ENCODE measurements around the gene ESRP2.

Gene ESRP2

GRCh38 chr16:68237243-68238028 lies 1.5 kb upstream of the ESRP2 start:
- H3K36me3 Mint-ChIP-seq, result no peaks in the 10 kb centered on the region
- H3K4me3 Mint-ChIP-seq, result peak overlapping the region; percentile 83
- H3K27me3 Mint-ChIP-seq, result no peaks in the 10 kb centered on the region
- no peaks in the 10 kb centered on the region for H3K9me3 Mint-ChIP-seq
- peaks cover 20% of the 10 kb centered on the region for H3K4me1 Mint-ChIP-seq
- DNase-seq (ENCODE audit: low spot score in 2 of 2), result peak; percentile 75 to 81
- peak; percentile 70 for ATAC-seq (ENCODE audit: low read depth)
- H3K27ac Mint-ChIP-seq, result peak overlapping the region; percentile 55

GRCh38 chr16:68236826-68237242 lies 907 bp upstream of the ESRP2 start:
- DNase-seq (ENCODE audit: low spot score in 2 of 2) (peak in 1 of 2 donors; percentile 25), ATAC-seq (ENCODE audit: low read depth) (peak; percentile 22)
- Mint-ChIP-seq H3K27me3 (no peaks in the 10 kb centered on the region), H3K36me3 (no peaks in the 10 kb centered on the region), H3K4me3 (peak overlapping the region; percentile 83), H3K27ac (peak overlapping the region; percentile 55), H3K4me1 (peaks cover 20% of the 10 kb centered on the region), H3K9me3 (no peaks in the 10 kb centered on the region)

DNA sequence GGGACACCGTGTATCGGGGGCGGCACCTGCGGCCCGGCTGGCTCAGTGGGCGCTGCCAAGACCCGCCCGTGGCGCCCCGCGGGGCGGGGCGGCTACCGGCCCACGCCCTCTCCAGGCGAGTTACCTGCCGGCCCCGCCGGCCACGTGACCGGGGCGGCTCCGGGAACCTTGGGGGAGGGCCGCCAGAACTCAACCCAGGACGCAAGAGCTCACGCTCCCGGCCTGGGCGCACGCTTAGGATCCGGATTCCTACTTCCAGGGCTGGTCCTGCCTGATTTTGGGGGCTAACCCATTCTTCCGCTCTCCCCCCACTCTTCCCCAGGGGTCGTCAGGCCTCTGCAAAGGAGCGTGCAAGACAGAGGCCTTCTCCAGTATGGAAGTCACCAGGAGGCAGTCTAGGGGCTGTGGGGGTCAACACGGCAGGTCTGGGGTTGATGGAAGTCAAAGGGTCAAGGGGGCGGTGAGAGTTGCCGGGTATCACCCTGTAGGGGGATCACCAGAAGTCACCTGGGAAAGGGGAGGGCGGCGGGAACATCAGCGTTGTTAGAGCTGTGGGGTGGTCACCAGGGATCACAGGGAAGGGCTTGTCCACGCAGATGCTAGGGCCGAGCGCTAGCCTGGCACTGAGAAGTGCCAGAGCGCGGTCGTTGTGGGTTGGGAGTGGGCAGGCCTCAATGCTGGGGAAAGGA lies 354 bp upstream of the ESRP2 start:
- peak overlapping the region; percentile 83 for H3K4me3 Mint-ChIP-seq
- peak; percentile 39 to 53 for DNase-seq (ENCODE audit: low spot score in 2 of 2)
- no peaks in the 10 kb centered on the region for H3K27me3 Mint-ChIP-seq
- H3K36me3 Mint-ChIP-seq, result no peaks in the 10 kb centered on the region
- H3K27ac Mint-ChIP-seq, result peak overlapping the region; percentile 36
- H3K9me3 Mint-ChIP-seq, result no peaks in the 10 kb centered on the region
- H3K4me1 Mint-ChIP-seq, result peaks cover 20% of the 10 kb centered on the region
- ATAC-seq (ENCODE audit: low read depth), result peak; percentile 48

DNA sequence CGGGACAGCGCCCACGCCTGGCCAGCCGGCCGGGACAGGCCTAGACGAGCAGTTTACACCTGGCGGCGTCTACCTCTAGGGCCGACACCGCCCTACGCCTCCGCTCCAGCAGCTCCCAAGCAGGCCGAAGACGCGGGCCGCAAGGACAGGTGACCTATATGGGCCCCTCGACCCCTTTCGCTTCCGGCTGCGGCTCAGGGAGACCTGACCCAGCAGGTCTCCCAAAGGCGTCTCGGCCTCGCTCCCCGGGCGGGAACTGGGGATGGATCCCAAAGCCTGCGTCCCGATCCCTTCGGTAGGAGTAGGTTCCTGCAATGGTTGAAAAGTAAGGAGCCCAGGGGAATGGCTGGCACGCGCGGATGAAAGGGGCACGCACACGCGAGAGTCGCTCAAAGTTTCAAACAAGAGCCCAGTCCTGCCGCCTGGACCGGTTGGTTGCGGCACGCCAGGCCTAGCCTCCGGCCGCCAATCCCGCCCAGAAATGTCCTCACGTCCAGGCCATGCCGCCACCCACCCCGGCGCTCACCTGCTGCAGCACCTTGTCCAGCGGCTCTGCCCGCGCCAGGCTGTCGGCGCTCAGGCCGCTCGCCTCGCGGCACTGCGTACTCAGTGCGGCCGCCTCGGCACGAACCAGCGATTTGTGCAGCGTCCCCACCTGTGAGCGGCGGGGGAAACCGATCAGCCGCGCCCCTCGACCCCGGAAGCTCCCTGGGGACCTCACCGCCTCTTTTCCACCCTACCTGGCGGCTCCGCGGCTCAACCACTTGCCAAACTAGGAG lies 630 bp downstream of the ESRP2 start:
- ATAC-seq (ENCODE audit: low read depth) (no peak), DNase-seq (ENCODE audit: low spot score in 2 of 2) (no peak)
- peaks cover 20% of the 10 kb centered on the region for H3K4me1 Mint-ChIP-seq

DNA sequence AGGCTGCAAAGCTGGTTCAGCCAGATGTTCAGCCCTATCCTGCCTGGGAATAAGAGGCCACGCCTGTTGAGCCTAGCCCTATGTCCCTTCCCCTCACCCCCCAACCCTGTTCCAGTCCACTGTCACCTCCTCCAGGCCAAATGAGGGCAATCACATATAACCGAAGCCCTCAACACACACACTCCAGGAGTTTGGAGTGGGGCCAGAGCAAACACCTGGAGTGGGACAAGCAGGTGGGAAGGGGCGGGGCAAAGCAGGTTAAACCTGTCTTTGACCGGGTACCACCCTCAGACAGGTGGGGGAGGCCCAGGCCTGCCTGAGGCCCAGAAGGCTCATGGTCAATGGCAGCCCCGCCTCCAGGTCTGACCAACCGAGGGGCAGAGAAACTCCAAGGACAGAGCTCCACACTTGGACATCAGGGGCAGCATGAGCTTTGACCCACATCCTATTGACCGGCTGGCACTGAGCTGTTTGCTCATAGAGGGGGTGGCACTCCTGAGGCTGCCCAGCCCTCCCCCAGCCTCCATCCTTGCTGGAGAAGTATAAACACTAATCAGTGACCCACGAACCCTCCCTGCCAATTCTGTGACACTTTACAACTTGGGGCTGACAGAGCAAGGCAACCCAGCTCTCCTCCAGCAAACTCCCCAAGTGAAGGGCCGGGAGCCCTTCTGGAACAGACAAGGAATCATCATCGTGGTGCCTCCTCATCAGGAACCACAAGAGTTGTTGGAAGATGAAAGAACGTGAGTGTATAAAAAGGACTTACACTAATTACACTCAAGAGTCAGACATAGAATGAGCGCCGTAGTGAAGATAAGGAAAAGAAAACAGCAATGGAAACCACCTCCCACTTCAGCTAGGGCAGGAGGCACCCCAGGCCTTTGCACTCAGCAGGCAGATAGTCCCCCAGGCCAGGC lies 1.5 kb downstream of the ESRP2 start:
- no peaks in the 10 kb centered on the region for H3K9me3 Mint-ChIP-seq
- H3K4me1 Mint-ChIP-seq, result peaks cover 18% of the 10 kb centered on the region
- H3K36me3 Mint-ChIP-seq, result no peaks in the 10 kb centered on the region
- H3K4me3 Mint-ChIP-seq, result peak overlapping the region; percentile 45
- ATAC-seq (ENCODE audit: low read depth), result no peak
- H3K27me3 Mint-ChIP-seq, result no peaks in the 10 kb centered on the region
- peak overlapping the region; percentile 1 for H3K27ac Mint-ChIP-seq
- DNase-seq (ENCODE audit: low spot score in 2 of 2), result no peak

More for the DNA sequence above, 630 bp downstream of the ESRP2 start:
- no peak overlapping the region for H3K27ac Mint-ChIP-seq
- H3K4me3 Mint-ChIP-seq, result peak overlapping the region; percentile 65
- H3K27me3 Mint-ChIP-seq, result no peaks in the 10 kb centered on the region
- H3K9me3 Mint-ChIP-seq, result no peaks in the 10 kb centered on the region
- no peaks in the 10 kb centered on the region for H3K36me3 Mint-ChIP-seq

GRCh38 chr16:68233835-68234187 lies 2.1 kb downstream of the ESRP2 start:
- Mint-ChIP-seq H3K4me1 (peaks cover 19% of the 10 kb centered on the region), H3K4me3 (no peak overlapping the region), H3K27ac (peak overlapping the region; percentile 1), H3K27me3 (no peaks in the 10 kb centered on the region), H3K36me3 (no peaks in the 10 kb centered on the region), H3K9me3 (no peaks in the 10 kb centered on the region)
- ATAC-seq (ENCODE audit: low read depth), result no peak
- DNase-seq (ENCODE audit: low spot score in 2 of 2), result no peak

DNA sequence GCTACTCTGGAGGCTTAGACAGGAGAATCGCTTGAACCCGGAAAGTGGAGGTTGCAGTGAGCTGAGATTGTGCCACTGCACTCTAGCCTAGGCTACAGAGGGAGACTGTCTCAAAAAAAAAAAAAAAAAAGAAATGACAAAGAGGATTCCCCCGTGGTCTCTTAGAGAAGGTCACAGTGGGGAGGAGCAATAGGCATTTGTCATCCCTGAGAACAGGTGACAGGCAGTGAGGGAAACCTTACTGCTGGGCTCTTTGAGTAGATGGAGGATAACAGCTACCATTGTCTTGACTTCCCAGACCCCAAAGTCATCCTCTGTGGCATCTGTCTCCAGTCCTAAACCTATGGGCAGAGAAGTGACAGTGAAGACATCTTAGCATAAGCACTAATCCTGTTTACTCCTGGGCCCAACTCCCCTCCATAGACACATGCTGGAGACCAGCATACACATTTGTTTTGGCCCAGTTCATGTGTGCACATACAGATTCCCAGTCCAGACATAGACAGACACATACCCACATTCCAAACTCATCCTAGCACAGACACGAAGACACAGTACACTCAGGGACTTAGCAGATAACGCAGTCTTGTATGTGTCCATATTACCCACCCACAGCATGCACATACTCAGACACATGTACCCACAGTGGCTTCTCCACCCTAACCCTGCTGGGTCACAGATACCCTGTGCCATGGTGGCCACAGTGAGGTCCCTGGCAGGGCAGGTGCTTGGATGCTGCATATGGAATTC lies 2.7 kb downstream of the ESRP2 start:
- no peaks in the 10 kb centered on the region for H3K36me3 Mint-ChIP-seq
- no peak for DNase-seq (ENCODE audit: low spot score in 2 of 2)
- peaks cover 18% of the 10 kb centered on the region for H3K4me1 Mint-ChIP-seq
- peak overlapping the region; percentile 1 for H3K27ac Mint-ChIP-seq
- no peak overlapping the region for H3K4me3 Mint-ChIP-seq
- H3K27me3 Mint-ChIP-seq, result no peaks in the 10 kb centered on the region
- H3K9me3 Mint-ChIP-seq, result no peaks in the 10 kb centered on the region
- no peak for ATAC-seq (ENCODE audit: low read depth)

- no peak overlapping the region for H3K4me3 Mint-ChIP-seq
- peaks cover 22% of the 10 kb centered on the region for H3K4me1 Mint-ChIP-seq
- no peak for ATAC-seq (ENCODE audit: low read depth)
- H3K27me3 Mint-ChIP-seq, result no peaks in the 10 kb centered on the region
- H3K9me3 Mint-ChIP-seq, result no peaks in the 10 kb centered on the region
- H3K27ac Mint-ChIP-seq, result no peak overlapping the region
- no peak for DNase-seq (ENCODE audit: low spot score in 2 of 2)
- H3K36me3 Mint-ChIP-seq, result no peaks in the 10 kb centered on the region
Measured at GRCh38 chr16:68232335-68232734, 3.6 kb downstream of the ESRP2 start.

DNA sequence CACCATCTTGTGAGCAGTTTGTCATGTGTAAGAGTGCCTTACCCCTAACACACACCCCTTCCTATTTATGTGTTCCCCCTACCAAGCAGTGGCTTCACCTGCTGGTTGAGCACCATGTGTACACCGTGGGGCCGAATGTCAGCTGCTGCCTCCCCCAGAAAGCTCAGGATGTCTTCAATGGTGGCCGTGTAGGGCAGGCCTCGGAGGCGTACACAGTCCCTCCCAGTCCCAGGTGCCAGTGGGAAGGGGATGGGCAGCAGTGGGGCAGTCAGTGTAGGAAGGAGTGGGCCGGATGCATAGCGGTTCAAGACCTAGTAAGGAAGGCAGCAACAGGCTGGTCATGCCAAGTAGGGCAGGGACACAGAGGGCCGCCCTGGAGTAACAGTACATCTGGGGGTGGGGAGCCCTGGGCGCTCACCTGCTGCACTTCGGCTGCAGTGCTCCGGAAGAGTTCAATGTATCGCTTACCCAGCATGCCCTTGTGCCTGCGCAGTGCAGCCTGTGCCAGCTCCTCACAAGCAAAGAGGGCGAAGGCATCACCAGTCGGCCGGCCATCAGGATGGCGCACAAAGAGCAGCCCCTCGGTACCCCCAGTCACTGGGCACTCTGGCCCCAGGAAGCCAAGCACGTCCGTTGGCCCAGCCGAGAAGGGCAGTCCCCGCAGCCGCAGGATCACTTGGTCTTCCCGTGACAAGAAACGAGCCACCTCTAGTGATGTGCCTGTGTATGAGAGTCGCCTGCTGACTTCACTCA lies 4.4 kb downstream of the ESRP2 start:
- Mint-ChIP-seq H3K4me1 (peaks cover 21% of the 10 kb centered on the region), H3K36me3 (no peaks in the 10 kb centered on the region), H3K4me3 (no peak overlapping the region), H3K27ac (no peak overlapping the region), H3K27me3 (no peaks in the 10 kb centered on the region), H3K9me3 (no peaks in the 10 kb centered on the region)
- DNase-seq (ENCODE audit: low spot score in 2 of 2), result no peak
- no peak for ATAC-seq (ENCODE audit: low read depth)

- ATAC-seq (ENCODE audit: low read depth), result no peak
- H3K4me3 Mint-ChIP-seq, result no peak overlapping the region
- peaks cover 17% of the 10 kb centered on the region for H3K4me1 Mint-ChIP-seq
- DNase-seq (ENCODE audit: low spot score in 2 of 2), result no peak
- H3K27me3 Mint-ChIP-seq, result no peaks in the 10 kb centered on the region
- no peak overlapping the region for H3K27ac Mint-ChIP-seq
- no peaks in the 10 kb centered on the region for H3K36me3 Mint-ChIP-seq
- H3K9me3 Mint-ChIP-seq, result no peaks in the 10 kb centered on the region
Measured at GRCh38 chr16:68230956-68231355, 5.0 kb downstream of the ESRP2 start.

GRCh38 chr16:68230176-68230571 lies 5.8 kb downstream of the ESRP2 start:
- DNase-seq (ENCODE audit: low spot score in 2 of 2) (no peak), ATAC-seq (ENCODE audit: low read depth) (no peak)
- Mint-ChIP-seq H3K27me3 (no peaks in the 10 kb centered on the region), H3K9me3 (no peaks in the 10 kb centered on the region), H3K4me1 (peaks cover 22% of the 10 kb centered on the region), H3K4me3 (no peak overlapping the region), H3K27ac (no peak overlapping the region), H3K36me3 (peaks cover under 1% of the 10 kb centered on the region)

GRCh38 chr16:68229431-68230175 lies 6.3 kb downstream of the ESRP2 start:
- H3K9me3 Mint-ChIP-seq, result no peaks in the 10 kb centered on the region
- H3K4me3 Mint-ChIP-seq, result no peak overlapping the region
- H3K4me1 Mint-ChIP-seq, result peaks cover 19% of the 10 kb centered on the region
- peak; percentile 41 for ATAC-seq (ENCODE audit: low read depth)
- H3K27me3 Mint-ChIP-seq, result no peaks in the 10 kb centered on the region
- H3K36me3 Mint-ChIP-seq, result peaks cover 2% of the 10 kb centered on the region
- no peak overlapping the region for H3K27ac Mint-ChIP-seq
- peak; percentile 51 to 55 for DNase-seq (ENCODE audit: low spot score in 2 of 2)
